ENCODE data around the gene C15orf62.

Gene C15orf62

GRCh38 chr15:40756938-40757337 is 12.8 kb upstream of the C15orf62 start:
- no peaks in the 10 kb centered on the region for H3K27me3 ChIP-seq (ENCODE audit: control insufficient read depth, insufficient read depth, low read length)
- no peaks in the 10 kb centered on the region for H3K36me3 ChIP-seq (ENCODE audit: control insufficient read depth, low read depth, low read length)
- no peak overlapping the region for H3K4me3 ChIP-seq (ENCODE audit: low read length)
- peaks cover 6% of the 10 kb centered on the region for H3K4me1 ChIP-seq (ENCODE audit: control insufficient read depth, low read depth, low read length)
- H3K9ac ChIP-seq (ENCODE audit: low read length), result no peak overlapping the region
- no peak overlapping the region for H3K27ac ChIP-seq (ENCODE audit: low read length)
- H3K9me3 ChIP-seq (ENCODE audit: control insufficient read depth, low read depth, low read length), result no peaks in the 10 kb centered on the region

GRCh38 chr15:40759961-40760360 is 9.8 kb upstream of the C15orf62 start:
- Histone ChIP-seq H3K36me3 (ENCODE audit: control insufficient read depth, low read depth, low read length) (no peaks in the 10 kb centered on the region), H3K27me3 (ENCODE audit: control insufficient read depth, insufficient read depth, low read length) (peaks cover 19% of the 10 kb centered on the region), H3K4me3 (ENCODE audit: low read length) (no peak overlapping the region), H3K9ac (ENCODE audit: low read length) (no peak overlapping the region), H3K9me3 (ENCODE audit: control insufficient read depth, low read depth, low read length) (no peaks in the 10 kb centered on the region), H3K4me1 (ENCODE audit: control insufficient read depth, low read depth, low read length) (peaks cover 9% of the 10 kb centered on the region), H3K27ac (ENCODE audit: low read length) (no peak overlapping the region)

GRCh38 chr15:40762919-40763800 is 6.6 kb upstream of the C15orf62 start:
- Histone ChIP-seq H3K9ac (ENCODE audit: low read length) (peak overlapping the region; percentile 66), H3K27me3 (ENCODE audit: control insufficient read depth, insufficient read depth, low read length) (peaks cover 19% of the 10 kb centered on the region), H3K27ac (ENCODE audit: low read length) (no peak overlapping the region), H3K4me1 (ENCODE audit: control insufficient read depth, low read depth, low read length) (peaks cover 13% of the 10 kb centered on the region), H3K9me3 (ENCODE audit: control insufficient read depth, low read depth, low read length) (no peaks in the 10 kb centered on the region), H3K4me3 (ENCODE audit: low read length) (peak overlapping the region; percentile 74), H3K36me3 (ENCODE audit: control insufficient read depth, low read depth, low read length) (no peaks in the 10 kb centered on the region)

- Histone ChIP-seq H3K9ac (ENCODE audit: low read length) (peak within 1 kb of the TSS; percentile 66), H3K27ac (ENCODE audit: low read length) (no peak within 1 kb of the TSS), H3K4me1 (ENCODE audit: control insufficient read depth, low read depth, low read length) (peaks cover 13% of the 10 kb centered on the region), H3K9me3 (ENCODE audit: control insufficient read depth, low read depth, low read length) (no peaks in the 10 kb centered on the region), H3K27me3 (ENCODE audit: control insufficient read depth, insufficient read depth, low read length) (peaks cover 19% of the 10 kb centered on the region), H3K4me3 (ENCODE audit: low read length) (peak within 1 kb of the TSS; percentile 74), H3K36me3 (ENCODE audit: control insufficient read depth, low read depth, low read length) (no peaks in the 10 kb centered on the region)
Observed at GRCh38 chr15:40763801-40764628, 5.8 kb upstream of the C15orf62 start, which contains the start of gene GCHFR. GCHFR (plus strand) TSS chr15:40764068; CDS start chr15:40764181, 113 bp downstream.

GRCh38 chr15:40764629-40765103 is 5.1 kb upstream of the C15orf62 start:
- Histone ChIP-seq H3K4me1 (ENCODE audit: control insufficient read depth, low read depth, low read length) (peaks cover 13% of the 10 kb centered on the region), H3K4me3 (ENCODE audit: low read length) (peak overlapping the region; percentile 74), H3K9me3 (ENCODE audit: control insufficient read depth, low read depth, low read length) (no peaks in the 10 kb centered on the region), H3K27me3 (ENCODE audit: control insufficient read depth, insufficient read depth, low read length) (peaks cover 19% of the 10 kb centered on the region), H3K9ac (ENCODE audit: low read length) (peak overlapping the region; percentile 66), H3K27ac (ENCODE audit: low read length) (no peak overlapping the region), H3K36me3 (ENCODE audit: control insufficient read depth, low read depth, low read length) (no peaks in the 10 kb centered on the region)

GRCh38 chr15:40766194-40766815 is 3.5 kb upstream of the C15orf62 start:
- H3K4me3 ChIP-seq (ENCODE audit: low read length), result no peak overlapping the region
- no peak overlapping the region for H3K9ac ChIP-seq (ENCODE audit: low read length)
- no peak overlapping the region for H3K27ac ChIP-seq (ENCODE audit: low read length)
- peaks cover 13% of the 10 kb centered on the region for H3K4me1 ChIP-seq (ENCODE audit: control insufficient read depth, low read depth, low read length)
- no peaks in the 10 kb centered on the region for H3K9me3 ChIP-seq (ENCODE audit: control insufficient read depth, low read depth, low read length)
- H3K27me3 ChIP-seq (ENCODE audit: control insufficient read depth, insufficient read depth, low read length), result peaks cover 19% of the 10 kb centered on the region
- no peaks in the 10 kb centered on the region for H3K36me3 ChIP-seq (ENCODE audit: control insufficient read depth, low read depth, low read length)

- Histone ChIP-seq H3K27ac (ENCODE audit: low read length) (no peak overlapping the region), H3K4me3 (ENCODE audit: low read length) (no peak overlapping the region), H3K36me3 (ENCODE audit: control insufficient read depth, low read depth, low read length) (no peaks in the 10 kb centered on the region), H3K4me1 (ENCODE audit: control insufficient read depth, low read depth, low read length) (peaks cover 13% of the 10 kb centered on the region), H3K9me3 (ENCODE audit: control insufficient read depth, low read depth, low read length) (no peaks in the 10 kb centered on the region), H3K27me3 (ENCODE audit: control insufficient read depth, insufficient read depth, low read length) (peaks cover 19% of the 10 kb centered on the region), H3K9ac (ENCODE audit: low read length) (no peak overlapping the region)
Observed at GRCh38 chr15:40766906-40767837, 2.6 kb upstream of the C15orf62 start.

- Histone ChIP-seq H3K27ac (ENCODE audit: low read length) (no peak overlapping the region), H3K27me3 (ENCODE audit: control insufficient read depth, insufficient read depth, low read length) (peaks cover 14% of the 10 kb centered on the region), H3K36me3 (ENCODE audit: control insufficient read depth, low read depth, low read length) (no peaks in the 10 kb centered on the region), H3K4me3 (ENCODE audit: low read length) (no peak overlapping the region), H3K9me3 (ENCODE audit: control insufficient read depth, low read depth, low read length) (no peaks in the 10 kb centered on the region), H3K4me1 (ENCODE audit: control insufficient read depth, low read depth, low read length) (peaks cover 13% of the 10 kb centered on the region), H3K9ac (ENCODE audit: low read length) (no peak overlapping the region)
Observed at GRCh38 chr15:40767838-40768500, 1.8 kb upstream of the C15orf62 start.

- peaks cover 10% of the 10 kb centered on the region for H3K4me1 ChIP-seq (ENCODE audit: control insufficient read depth, low read depth, low read length)
- H3K4me3 ChIP-seq (ENCODE audit: low read length), result no peak overlapping the region
- H3K27me3 ChIP-seq (ENCODE audit: control insufficient read depth, insufficient read depth, low read length), result peaks cover 7% of the 10 kb centered on the region
- no peak overlapping the region for H3K27ac ChIP-seq (ENCODE audit: low read length)
- H3K36me3 ChIP-seq (ENCODE audit: control insufficient read depth, low read depth, low read length), result peaks cover 3% of the 10 kb centered on the region
- no peak overlapping the region for H3K9ac ChIP-seq (ENCODE audit: low read length)
- H3K9me3 ChIP-seq (ENCODE audit: control insufficient read depth, low read depth, low read length), result no peaks in the 10 kb centered on the region
Observed at GRCh38 chr15:40768521-40769273, 1.1 kb upstream of the C15orf62 start.

Measured in iPS-18a (cell line).